Loucy (cell line): ENCODE measurements around the gene CALHM6.
A peak's percentile ranks its signal among the peaks of the same experiment; 100 is the strongest.

Source experiments
- H2AFZ ChIP-seq: fragments of 200-600 bp; sonication (generic); 2 replicates; pipeline ENCODE4 v1.6.0; 2016; ENCODE audit warnings: antibody characterized with exemption, mild to moderate bottlenecking, low read length, moderate library complexity
- H3F3A ChIP-seq: fragments of 200-600 bp; 2 replicates; pipeline ENCODE4 v1.6.0; 2016; ENCODE audit warnings: antibody characterized with exemption, low read depth, mild to moderate bottlenecking
- H3K27me3 ChIP-seq: fragments of 200-600 bp; sonication (generic); 2 replicates; pipeline ENCODE4 v1.6.1; 2014; ENCODE audit warnings: low read length, mild to moderate bottlenecking; ENCODE audit not compliant: insufficient read depth, poor library complexity, severe bottlenecking
- H3K36me3 ChIP-seq: fragments of 200-600 bp; sonication (generic); 2 replicates; pipeline ENCODE4 v1.6.1; 2016; ENCODE audit warnings: low read length; ENCODE audit not compliant: insufficient read depth
- H3K4me1 ChIP-seq: fragments of 200-600 bp; sonication (generic); 2 replicates; pipeline ENCODE4 v1.5.1; 2014; ENCODE audit warnings: low read length, mild to moderate bottlenecking; ENCODE audit not compliant: insufficient read depth, poor library complexity, severe bottlenecking
- H3K4me2 ChIP-seq: fragments of 200-600 bp; sonication (generic); 2 replicates; pipeline ENCODE4 v1.6.0; 2014; ENCODE audit warnings: antibody characterized with exemption, low read length, low read depth, mild to moderate bottlenecking; ENCODE audit not compliant: poor library complexity, severe bottlenecking
- H3K4me3 ChIP-seq: fragments of 200-600 bp; sonication (generic); 2 replicates; pipeline ENCODE4 v1.5.1; 2014; ENCODE audit warnings: low read length, mild to moderate bottlenecking, mixed read lengths; ENCODE audit not compliant: poor library complexity, severe bottlenecking
- H3K79me2 ChIP-seq: fragments of 200-600 bp; sonication (generic); 2 replicates; pipeline ENCODE4 v1.6.1; 2014; ENCODE audit warnings: low read length; ENCODE audit not compliant: insufficient read depth
- H3K9ac ChIP-seq: fragments of 200-600 bp; sonication (generic); 2 replicates; pipeline ENCODE4 v1.6.0; 2014; ENCODE audit warnings: mild to moderate bottlenecking, low read depth, low read length, moderate library complexity; ENCODE audit not compliant: poor library complexity, severe bottlenecking
- H3K9me2 ChIP-seq: fragments of 200-600 bp; sonication (generic); replicated peaks from 2 replicates; pipeline ENCODE4 v1.6.1; 2016; ENCODE audit warnings: low read depth, low read length, mixed read lengths
- H3K9me3 ChIP-seq: fragments of 200-600 bp; sonication (generic); 2 replicates; pipeline ENCODE4 v1.6.1; 2014; ENCODE audit warnings: mild to moderate bottlenecking, antibody characterized with exemption, low read length, low read depth; ENCODE audit not compliant: insufficient read depth
- H4K20me1 ChIP-seq: fragments of 200-600 bp; sonication (generic); 2 replicates; pipeline ENCODE4 v1.6.0; 2014; ENCODE audit warnings: antibody characterized with exemption, low read length, mild to moderate bottlenecking; ENCODE audit not compliant: insufficient read depth, poor library complexity, severe bottlenecking
- CTCF ChIP-seq: fragments of 200-600 bp; sonication (generic); conservative IDR thresholded peaks from 2 replicates; pipeline ENCODE4 v1.5.1; 2014; ENCODE audit warnings: mild to moderate bottlenecking, antibody characterized with exemption, low read length
- EZH2phosphoT487 ChIP-seq: fragments of 200-600 bp; IDR thresholded peaks from 2 replicates; pipeline ENCODE4 v1.6.1; 2018; ENCODE audit warnings: antibody characterized with exemption, mild to moderate bottlenecking, moderate library complexity, borderline replicate concordance

CALHM6 gene

GRCh38 chr6:116461932-116462885, 1.0 kb downstream of the CALHM6 start:
- TF ChIP-seq CTCF (no peak), EZH2phosphoT487 (no peak)
- Histone ChIP-seq H3K4me3 (peak overlapping the region; percentile 81), H3K9ac (peak overlapping the region; percentile 70), H4K20me1 (no peaks in the 10 kb centered on the region), H3F3A (peaks cover 3% of the 10 kb centered on the region; the same call in 1 of the 2 replicates), H2AFZ (peak overlapping the region; percentile 90), H3K4me1 (peaks cover 34% of the 10 kb centered on the region), H3K27me3 (no peaks in the 10 kb centered on the region), H3K9me2 (no peaks in the 10 kb centered on the region), H3K4me2 (peak overlapping the region; percentile 75), H3K9me3 (no peaks in the 10 kb centered on the region), H3K79me2 (peaks cover 3% of the 10 kb centered on the region; the same call in 1 of the 2 replicates), H3K36me3 (no peaks in the 10 kb centered on the region)

DNA sequence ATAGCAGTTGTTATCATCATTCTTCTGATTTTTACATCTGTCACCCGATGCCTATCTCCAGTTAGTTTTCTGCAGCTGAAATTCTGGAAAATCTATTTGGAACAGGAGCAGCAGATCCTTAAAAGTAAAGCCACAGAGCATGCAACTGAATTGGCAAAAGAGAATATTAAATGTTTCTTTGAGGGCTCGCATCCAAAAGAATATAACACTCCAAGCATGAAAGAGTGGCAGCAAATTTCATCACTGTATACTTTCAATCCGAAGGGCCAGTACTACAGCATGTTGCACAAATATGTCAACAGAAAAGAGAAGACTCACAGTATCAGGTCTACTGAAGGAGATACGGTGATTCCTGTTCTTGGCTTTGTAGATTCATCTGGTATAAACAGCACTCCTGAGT, 2.1 kb downstream of the CALHM6 start:
- no peak for TF ChIP-seq EZH2phosphoT487
- TF ChIP-seq CTCF = no peak
- H3K9me3 ChIP-seq = no peaks in the 10 kb centered on the region
- peaks cover 3% of the 10 kb centered on the region; the same call in 1 of the 2 replicates for H3F3A ChIP-seq
- no peaks in the 10 kb centered on the region for H4K20me1 ChIP-seq
- peak overlapping the region; percentile 81 for H3K4me3 ChIP-seq
- no peaks in the 10 kb centered on the region for H3K36me3 ChIP-seq
- peak overlapping the region; percentile 70 for H3K9ac ChIP-seq
- no peaks in the 10 kb centered on the region for H3K9me2 ChIP-seq
- H3K4me1 ChIP-seq = peaks cover 34% of the 10 kb centered on the region
- peak overlapping the region; percentile 75 for H3K4me2 ChIP-seq
- no peaks in the 10 kb centered on the region for H3K27me3 ChIP-seq
- H2AFZ ChIP-seq = no peak overlapping the region
- peaks cover 3% of the 10 kb centered on the region; the same call in 1 of the 2 replicates for H3K79me2 ChIP-seq

- H3K9me3 ChIP-seq = no peaks in the 10 kb centered on the region
- no peaks in the 10 kb centered on the region for H4K20me1 ChIP-seq
- H2AFZ ChIP-seq = no peak overlapping the region
- H3K27me3 ChIP-seq = no peaks in the 10 kb centered on the region
- TF ChIP-seq EZH2phosphoT487 (no peak), CTCF (no peak)
- H3K79me2 ChIP-seq = peaks cover 3% of the 10 kb centered on the region; the same call in 1 of the 2 replicates
- no peaks in the 10 kb centered on the region for H3K36me3 ChIP-seq
- peaks cover 3% of the 10 kb centered on the region; the same call in 1 of the 2 replicates for H3F3A ChIP-seq
- H3K4me1 ChIP-seq = peaks cover 34% of the 10 kb centered on the region
- no peaks in the 10 kb centered on the region for H3K9me2 ChIP-seq
- H3K9ac ChIP-seq = no peak overlapping the region
- H3K4me2 ChIP-seq = peak overlapping the region; percentile 5
- no peak overlapping the region for H3K4me3 ChIP-seq
Observed at GRCh38 chr6:116465246-116465645, 4.1 kb downstream of the CALHM6 start.
